Measurements from ENCODE around the gene ACTR1B.

ACTR1B gene

GRCh38 chr2:97663626-97663961 is 250 bp downstream of the ACTR1B start:
- DNase-seq (ENCODE audit: low spot score) = no peak
- no peak for TF ChIP-seq CTCF (IDR thresholded peaks at IDR 0.05; ENCODE audit: extremely low read depth, insufficient read depth, missing control alignments)
- in situ Hi-C loops (cut with MboI; ENCODE audit: low pct_unique_long_range_greater_than_20kb, low sequenced_read_pairs, unreplicated experiment) = loop anchor here (25.0 kb wide), 1 partner anchor 1601 kb away; no protein-coding TSS in a partner anchor

- peak; percentile 82 for DNase-seq (ENCODE audit: low spot score)
- no peak for TF ChIP-seq CTCF (IDR thresholded peaks at IDR 0.05; ENCODE audit: extremely low read depth, insufficient read depth, missing control alignments)
- in situ Hi-C loops (cut with MboI; ENCODE audit: low pct_unique_long_range_greater_than_20kb, low sequenced_read_pairs, unreplicated experiment) = loop anchor here (25.0 kb wide), 1 partner anchor 1601 kb away; no protein-coding TSS in a partner anchor
These were observed 784 bp downstream of the ACTR1B start for GRCh38 chr2:97662895-97663625.

- TF ChIP-seq CTCF (IDR thresholded peaks at IDR 0.05; ENCODE audit: extremely low read depth, insufficient read depth, missing control alignments) = no peak
- DNase-seq (ENCODE audit: low spot score) = peak; percentile 77
- in situ Hi-C loops (cut with MboI; ENCODE audit: low pct_unique_long_range_greater_than_20kb, low sequenced_read_pairs, unreplicated experiment) = loop anchor here (25.0 kb wide), 1 partner anchor 1600 kb away; no protein-coding TSS in a partner anchor
These were observed 1.4 kb downstream of the ACTR1B start for GRCh38 chr2:97662386-97662894.

GRCh38 chr2:97661927-97662326 is 1.9 kb downstream of the ACTR1B start:
- DNase-seq (ENCODE audit: low spot score) = no peak

GRCh38 chr2:97660775-97661389 is 3.0 kb downstream of the ACTR1B start:
- DNase-seq (ENCODE audit: low spot score) = peak; percentile 19
- in situ Hi-C loops (cut with MboI; ENCODE audit: low pct_unique_long_range_greater_than_20kb, low sequenced_read_pairs, unreplicated experiment) = loop anchor here (25.0 kb wide), 1 partner anchor 1599 kb away; no protein-coding TSS in a partner anchor
- no peak for TF ChIP-seq CTCF (IDR thresholded peaks at IDR 0.05; ENCODE audit: extremely low read depth, insufficient read depth, missing control alignments)

More at GRCh38 chr2:97661927-97662326, 1.9 kb downstream of the ACTR1B start:
- no peak for TF ChIP-seq CTCF (IDR thresholded peaks at IDR 0.05; ENCODE audit: extremely low read depth, insufficient read depth, missing control alignments)
- in situ Hi-C loops (cut with MboI; ENCODE audit: low pct_unique_long_range_greater_than_20kb, low sequenced_read_pairs, unreplicated experiment) = loop anchor here (25.0 kb wide), 1 partner anchor 1600 kb away; no protein-coding TSS in a partner anchor

GRCh38 chr2:97660044-97660774 is 3.6 kb downstream of the ACTR1B start:
- in situ Hi-C loops (cut with MboI; ENCODE audit: low pct_unique_long_range_greater_than_20kb, low sequenced_read_pairs, unreplicated experiment) = loop anchor here (25.0 kb wide), 1 partner anchor 1598 kb away; no protein-coding TSS in a partner anchor
- no peak for DNase-seq (ENCODE audit: low spot score)
- no peak for TF ChIP-seq CTCF (IDR thresholded peaks at IDR 0.05; ENCODE audit: extremely low read depth, insufficient read depth, missing control alignments)
